Heart left ventricle (tissue), 16 donors: ENCODE measurements around the gene PGC. TPM values are rescaled to one million over a fixed set of nuclear protein-coding genes. Genes with fewer than 3 reads are reported as not detected.

Experiments used
- ATAC-seq, 4 donors: fragments of 200-7000 bp; cut with Tn5 transposase; one replicate each; pipeline ENCODE4 v1.9.1; 2020 to 2022; ENCODE audit warnings: moderate library complexity in 4 of 4, mild to moderate bottlenecking in 3 of 4, moderate number of reproducible peaks in 1 of 4
- DNase-seq, 5 donors: peaks; one replicate each; pipeline ENCODE4 v3.0.0-alpha.2; 2020
- H3K27ac ChIP-seq, 12 donors: fragments of 200-600 bp; sonication (generic) in 4 of 12; one replicate each; pipeline versions ENCODE4 v1.5.0 to v1.8.0; 2016 to 2022; ENCODE audit warnings: mild to moderate bottlenecking in 2 of 12
- H3K27me3 ChIP-seq, 9 donors: fragments of 200-600 bp; sonication (generic) in 2 of 9; one replicate each; pipeline versions ENCODE4 v1.5.1 to v1.8.0; 2016 to 2022; ENCODE audit warnings: mild to moderate bottlenecking in 3 of 9
- H3K36me3 ChIP-seq, 9 donors: fragments of 200-600 bp; sonication (generic) in 2 of 9; one replicate each; pipeline versions ENCODE4 v1.5.0 to v1.8.0; 2018 to 2022; ENCODE audit warnings: mild to moderate bottlenecking in 2 of 9
- H3K4me1 ChIP-seq, 12 donors: fragments of 200-600 bp; sonication (generic) in 4 of 12; one replicate each; pipeline versions ENCODE4 v1.5.0 to v1.8.0; 2016 to 2022; ENCODE audit warnings: mild to moderate bottlenecking in 3 of 12
- H3K4me3 ChIP-seq, 12 donors: fragments of 200-600 bp; sonication (generic) in 4 of 12; one replicate each; pipeline versions ENCODE4 v1.5.0 to v1.8.0; 2017 to 2022; ENCODE audit warnings: mild to moderate bottlenecking in 9 of 12, moderate library complexity in 4 of 12
- H3K9me3 ChIP-seq, 12 donors: fragments of 200-600 bp; sonication (generic) in 4 of 12; one replicate each; pipeline versions ENCODE4 v1.5.0 to v1.8.0; 2016 to 2022; ENCODE audit warnings: mild to moderate bottlenecking in 1 of 12
- CTCF ChIP-seq, 12 donors: fragments of 200-600 bp; sonication (generic) in 4 of 12; IDR thresholded peaks; one replicate each; pipeline versions ENCODE4 v1.5.0 to v1.8.0; 2018 to 2022; ENCODE audit warnings: antibody characterized with exemption in 12 of 12, mild to moderate bottlenecking in 5 of 12
- POLR2A ChIP-seq, 2 donors: fragments of 450-650 bp; IDR thresholded peaks; one replicate each; pipeline ENCODE4 v1.6.1; 2017; ENCODE audit warnings: antibody characterized with exemption in 2 of 2, mild to moderate bottlenecking in 2 of 2, moderate library complexity in 2 of 2
- WGBS, 4 donors: extraction: QIAGEN DNeasy Blood & Tissue Kit in 2 of 4; methylation state at CpG; one replicate each; pipeline versions ENCODE4 v1.1.5 to v1.1.7; 2013 to 2018; 5-methylcytosine and 5-hydroxymethylcytosine counted together
- intact Hi-C, 10 donors: fragments of 100-400 bp; cut with DNase I; formaldehyde crosslinking; loops; one replicate each; pipeline versions ENCODE4 v1.11.1 to v1.14.2; 2022
- polyA plus RNA-seq, 2 donors: library from polyadenylated mRNA; stranded (reverse); fragments of 200-250 nt; gene quantifications; one replicate each; pipeline ENCODE4 v1.2.3, GENCODE V29; 2013
- total RNA-seq, 9 donors: library from RNA; depleted of rRNA in 2 of 9; stranded (reverse); fragments of >200 nt in 2 of 9; fragmentation: NEBNext Ultra II Directional in 3 of 9; extraction: Animal tissue kit (Norgen Biotek cat#: 25700) in 3 of 9; gene quantifications; one replicate each; pipeline versions ENCODE4 v1.1.0 to v1.2.4, GENCODE V29; 2016 to 2023
- donor health status: ischemic (EF 13 %, LVEDD 7.1; RV severe dilation, severe dysfunction).
- donor health status: healthy with polysubstance abuse.
- donor health status: DM: no; HTN: yes; CAD: no.
- donor health status: DM: no; HTN: no; CAD: no.
- donor health status: ischemic (EF 25% LVEDD 6.9; RV normal size, moderate dysfunction).
- donor health status: ischemic (EF 25% LVEDD 5.7; RV mildly dilated, moderate dysfunction).
- donor health status: healthy.
- donor health status: DM: yes; HTN: yes; CAD: no.
- donor health status: ischemic (EF 35%, LVEDD 5.7; RV mildly dilated, moderate dysfunction).
- donor health status: nonischemic (EF 11% LVEDD 7.7; RV severe dilation, severe dysfunction).
- donor health status: DM: yes; HTN: yes; CAD: no.
- donor health status: PGD.
- donor health status: ischemic (EF 29% LVEDD 5.4; RV normal size, mild dysfunction).
- donor health status: nonischemic (EF 23%, LVEDD 6.1; RV moderate dilation, normal function).

Gene PGC
- total and polyA plus RNA-seq, 11 donors = 1.1 TPM; not detected in 10

- ATAC-seq (peak in 3 of 4 donors; percentile 18 to 26 (median 22)), DNase-seq (peak in 2 of 5 donors; percentile 33 to 57)
- Histone ChIP-seq H3K27ac (peak overlapping the region in 11 of 12 donors; percentile 71 to 92 (median 84)), H3K36me3 (peaks cover 0 to 9% (median 0%) of the 10 kb centered on the region in 9 donors), H3K27me3 (no peaks in the 10 kb centered on the region), H3K4me3 (peak overlapping the region in 1 of 12 donors; percentile 10), H3K9me3 (no peaks in the 10 kb centered on the region), H3K4me1 (peaks cover 13 to 89% (median 62%) of the 10 kb centered on the region in 12 donors)
- TF ChIP-seq POLR2A (IDR thresholded peaks at IDR 0.05) = no peak
- TF ChIP-seq CTCF (IDR thresholded peaks at IDR 0.05) = no peak
- intact Hi-C loops = loop anchor here in 8 of 10 donors (1.0 to 10.0 kb wide), 5 partner anchors 28 to 78 kb away; partner anchors contain the start of genes TFEB (in 8 of the 8), FRS3 (in 1 of the 8), PRICKLE4 (in 1 of the 8) and TOMM6 (in 1 of the 8)
- 64 to 66% (median 64%) methylated on average over 9 of the region's 9 CpGs for WGBS, 4 donors
These were observed 40.2 kb downstream of the PGC start for GRCh38 chr6:41706876-41707564.

GRCh38 chr6:41705996-41706835 lies 41.0 kb downstream of the PGC start:
- no peaks in the 10 kb centered on the region for H3K27me3 ChIP-seq
- peaks cover 10 to 89% (median 61%) of the 10 kb centered on the region in 12 donors for H3K4me1 ChIP-seq
- peak overlapping the region in 2 of 12 donors; percentile 23 to 44 for H3K4me3 ChIP-seq
- DNase-seq (peak; percentile 86 to 92 (median 87)), ATAC-seq (peak; percentile 89 to 91 (median 90))
- peak; percentile 54 to 84 (median 72) for TF ChIP-seq CTCF (IDR thresholded peaks at IDR 0.05)
- peak in 1 of 2 donors; percentile 10 for TF ChIP-seq POLR2A (IDR thresholded peaks at IDR 0.05)
- peaks cover 0 to 9% (median 0%) of the 10 kb centered on the region in 9 donors for H3K36me3 ChIP-seq
- WGBS, 4 donors = 36 to 53% (median 47%) methylated on average over 8 to 15 of the region's 15 CpGs
- intact Hi-C loops = loop anchor here in 8 of 10 donors (1.0 to 10.0 kb wide), 5 partner anchors 29 to 79 kb away; partner anchors contain the start of genes TFEB (in 8 of the 8), FRS3 (in 1 of the 8), PRICKLE4 (in 1 of the 8) and TOMM6 (in 1 of the 8)
- H3K9me3 ChIP-seq = no peaks in the 10 kb centered on the region
- H3K27ac ChIP-seq = peak overlapping the region; percentile 64 to 92 (median 82)

- peaks cover 0 to 7% (median 0%) of the 10 kb centered on the region in 9 donors for H3K36me3 ChIP-seq
- peaks cover 10 to 90% (median 66%) of the 10 kb centered on the region in 12 donors for H3K4me1 ChIP-seq
- TF ChIP-seq CTCF (IDR thresholded peaks at IDR 0.05) (no peak), POLR2A (IDR thresholded peaks at IDR 0.05) (no peak)
- WGBS, 4 donors = 51 to 68% (median 54%) methylated on average over 5 to 12 of the region's 12 CpGs
- H3K9me3 ChIP-seq = no peaks in the 10 kb centered on the region
- peak in 3 of 4 donors; percentile 88 to 91 (median 89) for ATAC-seq
- H3K27me3 ChIP-seq = no peaks in the 10 kb centered on the region
- peak in 1 of 5 donors; percentile 91 for DNase-seq
- intact Hi-C loops = loop anchor here in 3 of 10 donors (5.0 to 10.0 kb wide), 3 partner anchors 62 to 79 kb away; partner anchors contain the start of genes FRS3 (in 1 of the 3), PRICKLE4 (in 1 of the 3) and TOMM6 (in 1 of the 3)
- H3K27ac ChIP-seq = peak overlapping the region; percentile 64 to 92 (median 82)
- peak overlapping the region in 7 of 12 donors; percentile 17 to 46 (median 28) for H3K4me3 ChIP-seq
These were observed 41.7 kb downstream of the PGC start for GRCh38 chr6:41705311-41705995.
